ENCODE results near the gene HSPH1. TPM values are rescaled to one million over a fixed set of nuclear protein-coding genes. Genes with fewer than 3 reads are reported as not detected.

HSPH1 gene
- total RNA-seq, 1 experiment from 2014 or later = 105 TPM

GRCh38 chr13:31119526-31119925 is 42.2 kb downstream of the HSPH1 start:
- no peak overlapping the region for H2AFZ ChIP-seq
- no peaks in the 10 kb centered on the region; the same call in 1 of the 2 replicates for H3K9me3 ChIP-seq (ENCODE audit: insufficient read depth, low read depth)
- H3F3A ChIP-seq (ENCODE audit: insufficient read depth, low read depth) = no peaks in the 10 kb centered on the region
- ChIA-PET CTCF (no interaction called here), POLR2A (ENCODE audit: unreplicated experiment) (no interaction called here)
- no peak overlapping the region for H3K4me3 ChIP-seq
- H3K79me2 ChIP-seq (ENCODE audit: low read depth) = no peaks in the 10 kb centered on the region
- H3K9me2 ChIP-seq (ENCODE audit: insufficient read depth) = no peaks in the 10 kb centered on the region
- no peaks in the 10 kb centered on the region for H3K36me3 ChIP-seq (ENCODE audit: low read depth)
- no TSS peak for BruUV-seq (replicated peaks)
- H3K27ac ChIP-seq = no peak overlapping the region
- H3K4me2 ChIP-seq = no peak overlapping the region
- intact Hi-C loops (cut with micrococcal nuclease; ENCODE audit: unreplicated experiment) = no loop called here
- H3K27me3 ChIP-seq (ENCODE audit: insufficient read depth, low read depth) = peaks cover 56% of the 10 kb centered on the region
- no peaks in the 10 kb centered on the region for H4K20me1 ChIP-seq (ENCODE audit: insufficient read depth)
- TF ChIP-seq EZH2 (IDR thresholded peaks at IDR 0.05; ENCODE audit: low read depth) = no peak
- no peak for TF ChIP-seq CTCF (conservative IDR thresholded peaks at IDR 0.05)
- no peaks in the 10 kb centered on the region for H3K4me1 ChIP-seq (replicated peaks; ENCODE audit: insufficient read depth)
- DNase-seq = no peak

- peaks cover 41% of the 10 kb centered on the region for H3K27me3 ChIP-seq (ENCODE audit: insufficient read depth, low read depth)
- POLR2A ChIA-PET (ENCODE audit: unreplicated experiment) = no interaction called here
- H3K36me3 ChIP-seq (ENCODE audit: low read depth) = no peaks in the 10 kb centered on the region
- no peaks in the 10 kb centered on the region for H3K4me1 ChIP-seq (replicated peaks; ENCODE audit: insufficient read depth)
- no peak for DNase-seq
- H3K9me3 ChIP-seq (ENCODE audit: insufficient read depth, low read depth) = no peaks in the 10 kb centered on the region
- intact Hi-C loops (cut with micrococcal nuclease; ENCODE audit: unreplicated experiment) = no loop called here
- H3K9me2 ChIP-seq (ENCODE audit: insufficient read depth) = no peaks in the 10 kb centered on the region
- no peak overlapping the region for H3K4me2 ChIP-seq
- TF ChIP-seq CTCF (conservative IDR thresholded peaks at IDR 0.05) (no peak), EZH2 (IDR thresholded peaks at IDR 0.05; ENCODE audit: low read depth) (no peak)
- H3F3A ChIP-seq (ENCODE audit: insufficient read depth, low read depth) = no peaks in the 10 kb centered on the region
- no peak overlapping the region for H3K27ac ChIP-seq
- CTCF ChIA-PET = no interaction called here
- no peaks in the 10 kb centered on the region for H3K79me2 ChIP-seq (ENCODE audit: low read depth)
- no peak overlapping the region for H3K4me3 ChIP-seq
- H4K20me1 ChIP-seq (ENCODE audit: insufficient read depth) = no peaks in the 10 kb centered on the region
- H2AFZ ChIP-seq = no peak overlapping the region
- BruUV-seq (replicated peaks) = no TSS peak
These were observed 45.5 kb downstream of the HSPH1 start for GRCh38 chr13:31116224-31116623.

GRCh38 chr13:31115616-31116015 is 46.1 kb downstream of the HSPH1 start:
- DNase-seq = no peak
- intact Hi-C loops (cut with micrococcal nuclease; ENCODE audit: unreplicated experiment) = no loop called here
- Histone ChIP-seq H3K4me1 (replicated peaks; ENCODE audit: insufficient read depth) (no peaks in the 10 kb centered on the region), H3K27ac (no peak overlapping the region), H4K20me1 (ENCODE audit: insufficient read depth) (no peaks in the 10 kb centered on the region), H3K36me3 (ENCODE audit: low read depth) (no peaks in the 10 kb centered on the region), H3K4me3 (no peak overlapping the region), H3F3A (ENCODE audit: insufficient read depth, low read depth) (no peaks in the 10 kb centered on the region), H3K9me3 (ENCODE audit: insufficient read depth, low read depth) (no peaks in the 10 kb centered on the region), H3K79me2 (ENCODE audit: low read depth) (no peaks in the 10 kb centered on the region), H2AFZ (no peak overlapping the region), H3K4me2 (no peak overlapping the region), H3K9me2 (ENCODE audit: insufficient read depth) (no peaks in the 10 kb centered on the region), H3K27me3 (ENCODE audit: insufficient read depth, low read depth) (peaks cover 41% of the 10 kb centered on the region)
- TF ChIP-seq EZH2 (IDR thresholded peaks at IDR 0.05; ENCODE audit: low read depth) (no peak), CTCF (conservative IDR thresholded peaks at IDR 0.05) (no peak)
- CTCF ChIA-PET = no interaction called here
- no TSS peak for BruUV-seq (replicated peaks)
- POLR2A ChIA-PET (ENCODE audit: unreplicated experiment) = no interaction called here

All from PC-9 (cell line).